Neutrophil (primary cell): ENCODE results near the gene SNCAIP.

Experiments
- H3K27ac ChIP-seq: fragments of 200-600 bp; sonication (generic); 2 replicates; pipeline ENCODE4 v1.5.1; 2016; ENCODE audit warnings: mild to moderate bottlenecking, moderate library complexity
- H3K27me3 ChIP-seq: fragments of 200-600 bp; sonication (generic); 2 replicates; pipeline ENCODE4 v1.6.0; 2016; ENCODE audit warnings: mild to moderate bottlenecking
- H3K36me3 ChIP-seq: fragments of 200-600 bp; sonication (generic); 2 replicates; pipeline ENCODE4 v1.5.1; 2017
- H3K4me1 ChIP-seq, 2 experiments: fragments of 200-600 bp in 1 of 2; sonication (generic) in 1 of 2; 1 replicate in 1 of 2; 2 replicates in 1 of 2; pipeline versions ENCODE4 v1.5.1 to v1.6.1; 2013 to 2016; ENCODE audit warnings: low read depth in 1 of 2, low read length in 1 of 2, mild to moderate bottlenecking in 1 of 2, moderate library complexity in 1 of 2; ENCODE audit not compliant: control insufficient read depth in 1 of 2, insufficient read depth in 1 of 2
- H3K4me3 ChIP-seq, 2 experiments: fragments of 200-600 bp in 1 of 2; sonication (generic) in 1 of 2; 1 replicate in 1 of 2; 2 replicates in 1 of 2; pipeline ENCODE4 v1.5.1; 2013 to 2016; ENCODE audit warnings: low read depth in 1 of 2, low read length in 1 of 2, mild to moderate bottlenecking in 1 of 2, moderate library complexity in 1 of 2
- H3K9me3 ChIP-seq: fragments of 200-600 bp; sonication (generic); 2 replicates; pipeline ENCODE4 v1.5.1; 2016
- CTCF ChIP-seq: fragments of 200-600 bp; sonication (generic); IDR thresholded peaks from 2 replicates; pipeline ENCODE4 v1.5.1; 2016; ENCODE audit warnings: antibody characterized with exemption

SNCAIP gene

GRCh38 chr5:122419142-122419894, 107.3 kb downstream of the SNCAIP start:
- H3K4me1 ChIP-seq: no peaks in the 10 kb centered on the region
- no peak for TF ChIP-seq CTCF
- H3K27me3 ChIP-seq: no peaks in the 10 kb centered on the region
- H3K27ac ChIP-seq: no peak overlapping the region
- no peaks in the 10 kb centered on the region for H3K9me3 ChIP-seq
- no peak overlapping the region for H3K4me3 ChIP-seq
- no peaks in the 10 kb centered on the region for H3K36me3 ChIP-seq

- Histone ChIP-seq H3K27ac (no peak overlapping the region), H3K4me3 (no peak overlapping the region), H3K4me1 (no peaks in the 10 kb centered on the region), H3K9me3 (no peaks in the 10 kb centered on the region), H3K27me3 (no peaks in the 10 kb centered on the region), H3K36me3 (no peaks in the 10 kb centered on the region)
- TF ChIP-seq CTCF: no peak
Observed at GRCh38 chr5:122420091-122420490, 108.1 kb downstream of the SNCAIP start.

DNA sequence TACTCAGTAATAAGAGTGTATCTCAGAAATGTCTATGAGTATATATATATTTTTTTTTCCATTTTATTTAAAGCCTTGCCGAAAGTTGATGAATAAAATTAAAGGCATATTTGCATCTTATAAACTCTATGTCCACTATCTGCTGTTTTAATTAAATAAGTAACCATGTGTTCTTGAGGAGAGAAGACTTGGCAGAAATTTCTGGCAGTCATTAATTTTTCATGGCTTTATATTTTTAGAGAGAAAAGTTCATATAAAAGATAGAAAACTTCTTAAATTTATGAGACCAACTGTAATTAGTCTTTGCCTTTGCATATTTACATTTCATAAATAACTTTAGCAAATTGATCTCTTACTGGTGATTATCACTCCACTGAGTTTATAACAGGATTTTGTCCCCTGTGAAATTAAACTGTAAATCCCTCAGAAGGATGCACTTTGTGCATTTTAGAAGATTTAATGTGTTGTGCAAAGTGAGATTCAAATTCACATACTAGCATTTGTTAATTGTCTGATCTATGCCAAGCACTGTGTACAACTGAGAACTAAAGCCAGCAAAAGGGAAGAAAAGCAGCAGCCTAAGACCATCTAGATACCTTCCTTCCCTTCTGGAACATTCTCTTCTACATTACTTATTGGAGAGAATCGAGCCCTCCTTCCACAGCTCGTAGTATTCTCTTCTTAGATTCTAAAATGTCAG, 108.7 kb downstream of the SNCAIP start:
- H3K27me3 ChIP-seq: no peaks in the 10 kb centered on the region
- H3K4me1 ChIP-seq: no peaks in the 10 kb centered on the region
- H3K9me3 ChIP-seq: no peaks in the 10 kb centered on the region
- TF ChIP-seq CTCF: no peak
- no peak overlapping the region for H3K27ac ChIP-seq
- H3K36me3 ChIP-seq: no peaks in the 10 kb centered on the region
- no peak overlapping the region for H3K4me3 ChIP-seq

GRCh38 chr5:122421374-122422079, 109.5 kb downstream of the SNCAIP start:
- Histone ChIP-seq H3K4me1 (no peaks in the 10 kb centered on the region), H3K36me3 (no peaks in the 10 kb centered on the region), H3K27me3 (no peaks in the 10 kb centered on the region), H3K27ac (no peak overlapping the region), H3K4me3 (no peak overlapping the region), H3K9me3 (no peaks in the 10 kb centered on the region)
- TF ChIP-seq CTCF: no peak

DNA sequence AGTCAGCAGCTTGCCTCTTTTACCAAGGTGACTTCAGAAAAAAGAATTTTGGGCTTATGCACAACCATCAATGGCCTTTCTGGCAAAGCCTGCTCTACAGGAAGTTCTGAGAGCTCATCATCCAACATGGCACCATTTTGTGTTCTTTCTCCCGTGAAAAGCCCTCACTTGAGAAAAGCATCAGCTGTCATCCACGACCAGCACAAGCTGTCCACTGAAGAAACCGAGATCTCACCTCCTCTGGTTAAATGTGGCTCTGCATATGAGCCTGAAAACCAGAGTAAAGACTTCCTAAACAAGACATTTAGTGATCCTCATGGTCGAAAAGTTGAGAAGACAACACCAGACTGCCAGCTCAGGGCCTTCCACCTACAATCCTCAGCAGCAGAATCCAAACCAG, 111.2 kb downstream of the SNCAIP start:
- H3K27me3 ChIP-seq: no peaks in the 10 kb centered on the region
- no peaks in the 10 kb centered on the region for H3K4me1 ChIP-seq
- H3K36me3 ChIP-seq: no peaks in the 10 kb centered on the region
- TF ChIP-seq CTCF: no peak
- H3K9me3 ChIP-seq: no peaks in the 10 kb centered on the region
- H3K27ac ChIP-seq: no peak overlapping the region
- H3K4me3 ChIP-seq: no peak overlapping the region
